NT2/D1 (cell line): ENCODE measurements around the gene SPOUT1.
"Not testable (repeated sequence)": the region's sequence is repeated elsewhere in the genome, so short reads cannot be mapped to it uniquely, and the experiment has no call there.

Source experiments
- DNase-seq: peaks from one replicate; pipeline ENCODE4 v3.0.0-alpha.2; 2011; ENCODE audit warnings: low read depth, low spot score
- H3K27me3 ChIP-seq: 2 replicates; pipeline ENCODE4 v1.6.0; 2011; ENCODE audit warnings: mild to moderate bottlenecking; ENCODE audit not compliant: insufficient read length, insufficient read depth
- H3K36me3 ChIP-seq: 2 replicates; pipeline ENCODE4 v1.6.1; 2011; ENCODE audit warnings: mild to moderate bottlenecking, low read length, mixed read lengths; ENCODE audit not compliant: insufficient read depth, insufficient read length
- H3K4me1 ChIP-seq: 2 replicates; pipeline ENCODE4 v1.5.1; 2011; ENCODE audit not compliant: insufficient read depth, insufficient read length
- H3K4me3 ChIP-seq: 2 replicates; pipeline ENCODE4 v1.5.1; 2011; ENCODE audit warnings: low read depth; ENCODE audit not compliant: insufficient read length
- H3K9ac ChIP-seq: 2 replicates; pipeline ENCODE4 v1.6.0; 2011; ENCODE audit warnings: low read depth; ENCODE audit not compliant: insufficient read length
- H3K9me3 ChIP-seq: 2 replicates; pipeline ENCODE4 v1.5.1; 2011; ENCODE audit warnings: mild to moderate bottlenecking, low read length; ENCODE audit not compliant: insufficient read depth
- SUZ12 ChIP-seq: IDR thresholded peaks from 2 replicates; pipeline ENCODE4 v1.6.1; 2011; ENCODE audit not compliant: insufficient read length, insufficient read depth; ENCODE audit errors: extremely low read depth
- YY1 ChIP-seq: IDR thresholded peaks from 2 replicates; pipeline ENCODE4 v1.6.1; 2011; ENCODE audit not compliant: insufficient read length, insufficient read depth
- ZNF274 ChIP-seq: IDR thresholded peaks from 2 replicates; pipeline ENCODE4 v1.6.1; 2011; ENCODE audit warnings: mild to moderate bottlenecking, low read depth, low read length

Gene SPOUT1

DNA sequence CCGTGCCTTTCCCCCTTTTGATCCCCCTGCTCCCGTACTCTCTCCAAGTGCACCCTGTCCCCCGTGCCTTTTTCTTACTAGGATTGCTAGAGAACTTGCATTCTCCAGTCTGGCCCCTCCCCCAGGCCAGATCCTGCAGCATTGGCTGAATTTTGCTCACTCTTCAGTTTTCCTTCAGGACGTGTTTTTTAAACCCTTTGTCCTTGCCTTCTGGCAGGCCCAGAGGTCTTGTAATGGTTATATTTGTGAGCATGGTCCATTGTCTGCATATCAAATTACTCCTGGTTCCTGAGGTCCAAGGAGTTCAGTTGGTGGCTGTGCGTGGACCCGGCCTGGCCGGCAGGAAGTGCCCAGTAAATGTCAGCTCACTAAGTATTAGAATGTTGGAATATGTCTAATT lies 41.9 kb downstream of the SPOUT1 start:
- H3K4me3 ChIP-seq, result peak overlapping the region; percentile 94
- no peak for TF ChIP-seq SUZ12
- TF ChIP-seq ZNF274, result no peak
- TF ChIP-seq YY1, result no peak
- DNase-seq, result no peak
- H3K9me3 ChIP-seq, result 0 out of 2 replicates have a peak, but pooled peaks cover under 1% of the 10 kb centered on the region
- H3K4me1 ChIP-seq, result no peaks in the 10 kb centered on the region
- no peaks in the 10 kb centered on the region for H3K27me3 ChIP-seq
- peak overlapping the region; percentile 96 for H3K9ac ChIP-seq
- H3K36me3 ChIP-seq, result peaks cover 35% of the 10 kb centered on the region

DNA sequence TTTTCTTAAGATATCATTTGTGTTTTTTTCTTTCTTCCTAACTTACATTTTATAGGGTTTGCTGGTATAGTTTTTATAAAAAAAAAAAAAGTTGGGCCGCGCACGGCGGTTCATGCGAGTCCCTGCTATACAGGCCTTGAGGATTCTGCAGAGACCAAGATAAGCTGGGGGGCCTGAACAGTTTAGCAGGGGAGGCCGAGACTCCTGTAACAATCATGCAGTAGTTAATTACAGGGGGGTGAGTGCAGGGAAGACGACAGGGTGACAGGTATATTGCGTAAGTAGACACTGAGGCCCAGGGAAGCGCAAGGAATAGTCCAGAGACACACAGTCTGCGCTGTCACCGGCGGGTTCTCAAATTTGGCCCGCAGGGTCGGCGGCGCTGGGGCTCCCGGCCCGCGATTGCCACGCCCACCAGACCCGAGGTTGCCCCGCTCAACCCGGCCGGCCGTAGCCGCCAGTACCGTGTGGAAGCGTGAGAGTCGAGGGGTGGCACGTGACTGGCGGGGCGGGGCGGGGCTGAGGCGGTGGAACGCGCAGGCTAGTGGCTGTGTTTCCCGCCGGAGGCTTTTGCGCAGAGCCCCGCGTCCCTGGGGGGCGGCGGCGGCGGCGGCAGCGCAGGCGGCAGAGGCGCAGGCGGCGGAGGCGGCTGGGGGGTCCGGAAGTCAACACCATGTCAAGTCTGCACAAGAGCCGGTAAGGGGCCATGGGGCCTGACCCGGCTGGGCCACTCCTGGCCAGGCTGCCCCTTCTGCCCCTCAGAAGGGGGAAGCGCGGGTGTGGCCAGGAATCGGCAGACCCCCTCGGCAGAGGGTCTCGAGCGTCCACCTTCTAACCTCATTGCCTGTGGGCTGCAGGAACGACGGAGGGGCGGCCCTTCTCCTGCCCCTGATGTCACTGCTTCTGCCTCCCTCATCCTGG lies 42.7 kb downstream of the SPOUT1 start, which contains the start of gene TBC1D13:
Gene TBC1D13, plus strand, starts transcription at position 573 of the 921 bp plus-strand sequence. Its CDS starts 101 bp downstream, at position 674.
- Histone ChIP-seq H3K4me1 (no peaks in the 10 kb centered on the region), H3K36me3 (peaks cover 28% of the 10 kb centered on the region), H3K9me3 (peaks cover 8% of the 10 kb centered on the region), H3K4me3 (peak within 1 kb of the TSS; percentile 94), H3K27me3 (no peaks in the 10 kb centered on the region), H3K9ac (peak within 1 kb of the TSS; percentile 96)
- no peak for TF ChIP-seq YY1
- TF ChIP-seq SUZ12, result no peak
- no peak for TF ChIP-seq ZNF274
- DNase-seq, result peak; percentile 62

DNA sequence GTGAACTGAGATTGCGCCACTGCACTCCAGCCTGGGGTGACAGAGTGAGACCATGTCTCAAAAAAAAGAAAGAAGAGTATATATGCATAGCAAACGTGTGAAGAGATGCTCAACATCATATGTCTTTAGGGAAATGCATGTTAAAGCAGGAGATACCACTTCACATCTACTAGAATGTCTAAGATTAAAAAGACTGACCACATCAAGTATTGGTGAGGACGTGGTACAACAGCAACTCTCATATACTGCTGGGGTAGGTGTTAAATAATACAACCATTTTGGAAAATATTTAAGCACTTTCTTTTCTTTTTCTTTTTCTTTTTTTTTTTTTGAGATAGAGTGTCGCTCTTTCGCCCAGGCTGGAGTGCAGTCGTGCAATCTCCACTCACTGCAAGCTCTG lies 44.2 kb downstream of the SPOUT1 start:
- Histone ChIP-seq H3K9me3 (peaks cover 18% of the 10 kb centered on the region), H3K27me3 (no peaks in the 10 kb centered on the region), H3K4me1 (no peaks in the 10 kb centered on the region), H3K9ac (no peak overlapping the region), H3K4me3 (no peak overlapping the region), H3K36me3 (peaks cover 13% of the 10 kb centered on the region)
- TF ChIP-seq ZNF274, result no peak
- no peak for TF ChIP-seq SUZ12
- no peak for TF ChIP-seq YY1
- no peak for DNase-seq

DNA sequence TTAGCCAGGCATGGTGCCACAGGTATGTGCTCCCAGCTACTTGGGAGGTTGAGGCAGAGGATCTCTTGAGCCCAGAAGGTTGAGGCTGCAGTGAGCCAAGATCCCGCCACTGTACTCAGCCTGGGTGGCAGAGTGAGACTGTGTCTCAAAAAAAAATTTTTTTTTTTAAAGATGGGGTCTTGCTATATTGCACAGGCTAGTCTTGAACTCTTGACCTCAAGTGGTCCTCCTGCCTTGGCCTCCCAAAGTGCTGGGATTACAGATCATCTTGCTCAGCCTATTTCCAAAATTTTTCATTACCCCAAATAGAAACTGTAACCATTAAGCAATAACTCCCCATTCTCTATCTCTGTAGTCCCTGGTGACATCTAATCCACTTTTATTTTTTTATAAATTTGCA lies 46.9 kb downstream of the SPOUT1 start:
- Histone ChIP-seq H3K4me1 (no peaks in the 10 kb centered on the region), H3K27me3 (no peaks in the 10 kb centered on the region), H3K9ac (no peak overlapping the region), H3K4me3 (no peak overlapping the region), H3K9me3 (peaks cover 18% of the 10 kb centered on the region), H3K36me3 (no peaks in the 10 kb centered on the region)
- TF ChIP-seq SUZ12 (no peak), ZNF274 (no peak), YY1 (no peak)
- DNase-seq, result no peak

DNA sequence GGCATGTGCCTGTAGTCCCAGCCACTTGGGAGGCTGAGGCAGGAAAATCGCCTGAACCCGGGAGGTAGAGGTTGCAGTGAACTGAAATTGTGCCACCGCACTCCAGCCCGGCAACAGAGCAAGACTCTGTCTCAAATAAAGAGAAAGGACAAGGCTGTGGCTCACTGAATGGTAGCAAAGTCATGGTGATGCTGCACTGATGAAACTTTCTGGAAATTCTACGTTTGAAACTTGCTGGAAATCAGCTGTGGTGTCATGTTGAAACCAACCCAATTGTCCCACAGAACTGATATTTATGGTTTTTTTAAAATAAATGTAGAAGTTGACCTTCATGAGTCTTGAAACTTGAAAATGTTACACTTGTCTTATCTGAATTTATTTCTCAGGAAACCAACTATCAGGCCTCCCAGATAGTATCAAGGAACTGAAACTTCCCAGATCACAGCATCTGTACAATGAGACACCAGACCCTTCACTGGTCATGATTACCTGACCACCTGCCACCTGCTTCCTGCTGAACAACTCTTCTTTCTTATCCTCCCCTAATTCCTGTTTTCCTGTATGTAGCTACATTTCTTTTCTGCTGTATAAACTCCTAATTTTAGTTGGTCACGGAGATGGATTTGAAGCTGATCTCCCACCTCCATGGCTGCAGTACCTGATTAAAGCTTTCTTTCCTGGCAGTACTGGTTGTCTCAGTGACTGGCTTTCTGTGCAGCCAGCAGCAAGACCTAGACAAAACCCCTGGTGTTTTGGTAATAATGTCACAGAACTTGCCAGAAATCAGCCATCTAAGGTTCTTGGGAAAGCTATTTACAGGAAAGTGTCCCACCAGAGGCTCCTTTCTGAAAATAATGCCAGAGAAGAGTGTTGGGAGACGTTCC lies 48.2 kb downstream of the SPOUT1 start:
- Histone ChIP-seq H3K27me3 (no peaks in the 10 kb centered on the region), H3K4me1 (no peaks in the 10 kb centered on the region), H3K9me3 (peaks cover 18% of the 10 kb centered on the region), H3K36me3 (no peaks in the 10 kb centered on the region), H3K9ac (no peak overlapping the region), H3K4me3 (no peak overlapping the region)
- no peak for DNase-seq
- TF ChIP-seq SUZ12 (no peak), ZNF274 (no peak), YY1 (no peak)

DNA sequence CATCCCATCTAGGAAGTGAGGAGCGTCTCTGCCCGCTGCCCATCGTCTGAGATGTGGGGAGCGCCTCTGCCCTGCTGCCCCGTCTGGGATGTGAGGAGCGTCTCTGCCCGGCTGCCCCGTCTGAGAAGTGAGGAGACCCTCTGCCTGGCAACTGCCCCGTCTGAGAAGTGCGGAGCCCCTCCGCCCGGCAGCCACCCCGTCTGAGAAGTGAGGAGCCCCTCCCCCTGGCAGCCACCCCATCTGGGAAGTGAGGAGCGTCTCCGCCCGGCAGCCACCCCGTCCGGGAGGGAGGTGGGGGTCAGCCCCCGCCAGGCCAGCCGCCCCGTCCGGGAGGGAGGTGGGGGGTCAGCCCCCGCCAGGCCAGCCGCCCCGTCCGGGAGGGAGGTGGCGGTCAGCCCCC lies 49.5 kb downstream of the SPOUT1 start:
- not testable (repeated sequence) for H3K4me3 ChIP-seq, H3K27me3 ChIP-seq, H3K36me3 ChIP-seq, DNase-seq, H3K4me1 ChIP-seq, H3K9ac ChIP-seq
- H3K9me3 ChIP-seq, result peaks cover 25% of the 10 kb centered on the region

DNA sequence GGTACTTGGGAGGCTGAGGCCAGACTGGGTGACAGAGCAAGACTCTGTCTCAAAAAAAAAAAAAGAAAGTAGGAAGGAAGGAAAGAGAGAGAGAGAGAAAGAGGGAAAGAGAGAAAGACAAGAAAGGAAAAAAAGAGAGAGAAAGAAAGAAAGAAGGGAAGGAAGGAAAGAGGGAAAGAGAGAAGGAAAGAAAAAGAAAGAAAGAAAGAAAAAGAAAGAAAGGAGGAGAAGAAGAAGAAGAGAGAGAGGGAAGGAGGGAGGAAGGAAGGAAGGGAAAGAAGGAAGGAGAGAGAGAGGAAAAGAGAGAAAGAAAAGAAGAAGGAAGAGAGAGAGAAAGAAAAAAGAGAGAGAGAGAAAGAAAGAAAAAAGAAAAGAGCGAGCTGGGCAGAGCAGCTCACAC lies 54.8 kb downstream of the SPOUT1 start:
- peaks cover 7% of the 10 kb centered on the region; the same call in 1 of the 2 replicates for H3K9me3 ChIP-seq
- no peak for TF ChIP-seq SUZ12
- TF ChIP-seq YY1, result no peak
- no peak for TF ChIP-seq ZNF274
- DNase-seq, result no peak
- no peaks in the 10 kb centered on the region for H3K27me3 ChIP-seq
- peaks cover 2% of the 10 kb centered on the region for H3K4me1 ChIP-seq
- H3K9ac ChIP-seq, result no peak overlapping the region
- H3K36me3 ChIP-seq, result peaks cover under 1% of the 10 kb centered on the region
- H3K4me3 ChIP-seq, result no peak overlapping the region
